Astrocyte (in vitro differentiated cells and primary cell): ENCODE data around the gene MARCHF4. TPM values are rescaled to one million over a fixed set of nuclear protein-coding genes. Genes with fewer than 3 reads are reported as not detected.

Source experiments
- DNase-seq: peaks from one replicate; pipeline ENCODE4 v3.0.0-alpha.2; 2010; ENCODE audit warnings: low read depth
- FAIRE-seq: peaks from 2 replicates; lab custom pipeline; 2011; peaks lifted over from hg19 to GRCh38; lab: Jason Lieb, UNC
- H2AFZ ChIP-seq: 2 replicates; pipeline ENCODE4 v1.6.0; 2012; ENCODE audit warnings: low read depth, low read length, inconsistent platforms
- H3K27ac ChIP-seq: 2 replicates; pipeline ENCODE4 v1.5.1; 2011; ENCODE audit warnings: low read depth, low read length, inconsistent platforms
- H3K27me3 ChIP-seq: 2 replicates; pipeline ENCODE4 v1.6.0; 2011; ENCODE audit warnings: low read length, inconsistent platforms; ENCODE audit not compliant: insufficient read depth
- H3K36me3 ChIP-seq: 2 replicates; pipeline ENCODE4 v1.5.1; 2011; ENCODE audit warnings: low read length, inconsistent platforms; ENCODE audit not compliant: insufficient read depth
- H3K4me1 ChIP-seq: 2 replicates; pipeline ENCODE4 v1.5.1; 2011; ENCODE audit warnings: low read length, inconsistent platforms; ENCODE audit not compliant: insufficient read depth
- H3K4me2 ChIP-seq: 2 replicates; pipeline ENCODE4 v1.6.0; 2012; ENCODE audit warnings: low read length, inconsistent platforms
- H3K4me3 ChIP-seq: 2 replicates; pipeline ENCODE4 v1.5.1; 2011; ENCODE audit warnings: low read depth, mild to moderate bottlenecking, low read length, inconsistent platforms; ENCODE audit not compliant: insufficient read depth
- H3K79me2 ChIP-seq: 2 replicates; pipeline ENCODE4 v1.6.0; 2012; ENCODE audit warnings: mild to moderate bottlenecking, low read length, inconsistent platforms; ENCODE audit not compliant: insufficient read depth
- H3K9ac ChIP-seq: 2 replicates; pipeline ENCODE4 v1.6.0; 2012; ENCODE audit warnings: mild to moderate bottlenecking, low read length, inconsistent platforms
- H3K9me3 ChIP-seq: 2 replicates; pipeline ENCODE4 v1.5.1; 2012; ENCODE audit warnings: low read depth, mild to moderate bottlenecking, low read length, inconsistent platforms; ENCODE audit not compliant: insufficient read depth
- H4K20me1 ChIP-seq: 2 replicates; pipeline ENCODE4 v1.6.0; 2012; ENCODE audit warnings: low read length, inconsistent platforms; ENCODE audit not compliant: insufficient read depth
- H3K27ac Mint-ChIP-seq: one replicate; pipeline ENCODE4 v1.8.0; 2021; ENCODE audit warnings: mild to moderate bottlenecking, mixed read lengths; ENCODE audit not compliant: unreplicated experiment
- H3K27me3 Mint-ChIP-seq: one replicate; pipeline ENCODE4 v1.8.0; 2021; ENCODE audit warnings: low read depth, mixed read lengths; ENCODE audit not compliant: unreplicated experiment
- H3K36me3 Mint-ChIP-seq: one replicate; pipeline ENCODE4 v1.8.0; 2021; ENCODE audit warnings: low read depth, mixed read lengths; ENCODE audit not compliant: unreplicated experiment
- H3K4me1 Mint-ChIP-seq: one replicate; pipeline ENCODE4 v1.8.0; 2021; ENCODE audit warnings: low read depth, mixed read lengths; ENCODE audit not compliant: unreplicated experiment
- H3K4me3 Mint-ChIP-seq: one replicate; pipeline ENCODE4 v1.8.0; 2021; ENCODE audit warnings: mild to moderate bottlenecking, moderate library complexity, mixed read lengths; ENCODE audit not compliant: unreplicated experiment
- H3K9me3 Mint-ChIP-seq: one replicate; pipeline ENCODE4 v1.8.0; 2021; ENCODE audit warnings: mild to moderate bottlenecking, mixed read lengths; ENCODE audit not compliant: unreplicated experiment
- CTCF ChIP-seq: IDR thresholded peaks from 2 replicates; pipeline ENCODE4 v1.5.1; 2011; ENCODE audit warnings: low read depth, mild to moderate bottlenecking, inconsistent platforms, low read length, moderate library complexity; ENCODE audit not compliant: insufficient read depth
- EZH2 ChIP-seq: IDR thresholded peaks from 2 replicates; pipeline ENCODE4 v1.6.1; 2012; ENCODE audit warnings: mild to moderate bottlenecking, low read length, inconsistent platforms; ENCODE audit not compliant: insufficient read depth
- total RNA-seq: library from RNA; stranded (reverse); gene quantifications from 2 replicates; pipeline ENCODE4 v1.2.1, GENCODE V29; 2021

The MARCHF4 gene
- total RNA-seq, 1 donor from 2014 or later: 42.8 TPM

- peak overlapping the region; percentile 31 for H3K27ac Mint-ChIP-seq
- FAIRE-seq: no peak
- peaks cover 19% of the 10 kb centered on the region for H3K36me3 Mint-ChIP-seq
- H3K4me3 Mint-ChIP-seq: no peak overlapping the region
- Histone ChIP-seq H3K79me2 (peaks cover 19% of the 10 kb centered on the region), H3K4me3 (no peak overlapping the region), H3K36me3 (no peaks in the 10 kb centered on the region), H3K9ac (no peak overlapping the region), H3K4me2 (no peak overlapping the region), H3K4me1 (peaks cover 28% of the 10 kb centered on the region), H3K27me3 (no peaks in the 10 kb centered on the region), H2AFZ (no peak overlapping the region), H3K27ac (no peak overlapping the region), H4K20me1 (peaks cover 17% of the 10 kb centered on the region), H3K9me3 (no peaks in the 10 kb centered on the region)
- H3K4me1 Mint-ChIP-seq: peaks cover 74% of the 10 kb centered on the region
- TF ChIP-seq EZH2 (no peak), CTCF (no peak)
- DNase-seq: no peak
- H3K27me3 Mint-ChIP-seq: no peaks in the 10 kb centered on the region
- H3K9me3 Mint-ChIP-seq: peaks cover 2% of the 10 kb centered on the region
Observed at GRCh38 chr2:216346781-216347180, 25.5 kb downstream of the MARCHF4 start.

GRCh38 chr2:216345846-216346245, 26.4 kb downstream of the MARCHF4 start:
- no peak for TF ChIP-seq CTCF
- TF ChIP-seq EZH2: no peak
- no peaks in the 10 kb centered on the region for H3K36me3 ChIP-seq
- Mint-ChIP-seq H3K4me1 (peaks cover 76% of the 10 kb centered on the region), H3K27ac (peak overlapping the region; percentile 93), H3K9me3 (peaks cover 2% of the 10 kb centered on the region), H3K27me3 (no peaks in the 10 kb centered on the region), H3K4me3 (no peak overlapping the region), H3K36me3 (peaks cover 19% of the 10 kb centered on the region)
- DNase-seq: no peak
- peaks cover 16% of the 10 kb centered on the region for H3K79me2 ChIP-seq
- H3K27me3 ChIP-seq: no peaks in the 10 kb centered on the region
- H3K4me1 ChIP-seq: peaks cover 31% of the 10 kb centered on the region
- H3K4me3 ChIP-seq: no peak overlapping the region
- no peaks in the 10 kb centered on the region for H3K9me3 ChIP-seq
- FAIRE-seq: peak; percentile 85
- no peak overlapping the region for H3K27ac ChIP-seq
- peaks cover 17% of the 10 kb centered on the region for H4K20me1 ChIP-seq
- no peak overlapping the region for H3K9ac ChIP-seq
- H2AFZ ChIP-seq: no peak overlapping the region
- no peak overlapping the region for H3K4me2 ChIP-seq

- Mint-ChIP-seq H3K4me1 (peaks cover 75% of the 10 kb centered on the region), H3K27ac (peak overlapping the region; percentile 93), H3K9me3 (peaks cover 1% of the 10 kb centered on the region), H3K36me3 (peaks cover 19% of the 10 kb centered on the region), H3K27me3 (no peaks in the 10 kb centered on the region), H3K4me3 (peak overlapping the region; percentile 67)
- H3K9ac ChIP-seq: no peak overlapping the region
- no peak overlapping the region for H3K27ac ChIP-seq
- no peaks in the 10 kb centered on the region for H3K36me3 ChIP-seq
- DNase-seq (no peak), FAIRE-seq (no peak)
- no peak for TF ChIP-seq EZH2
- no peak for TF ChIP-seq CTCF
- H3K79me2 ChIP-seq: peaks cover 8% of the 10 kb centered on the region
- H4K20me1 ChIP-seq: peaks cover 11% of the 10 kb centered on the region
- no peaks in the 10 kb centered on the region for H3K9me3 ChIP-seq
- H3K4me2 ChIP-seq: no peak overlapping the region
- no peaks in the 10 kb centered on the region for H3K27me3 ChIP-seq
- H2AFZ ChIP-seq: no peak overlapping the region
- H3K4me3 ChIP-seq: no peak overlapping the region
- peaks cover 31% of the 10 kb centered on the region for H3K4me1 ChIP-seq
Observed at GRCh38 chr2:216344950-216345300, 27.4 kb downstream of the MARCHF4 start.
